ENCODE data around the gene FLNB. TPM values are rescaled to one million over a fixed set of nuclear protein-coding genes. Genes with fewer than 3 reads are reported as not detected.

The FLNB gene
- total RNA-seq, 1 experiment from 2014 or later: 207 TPM

GRCh38 chr3:57971975-57972374 is 36.2 kb upstream of the FLNB start:
- no peak for DNase-seq (ENCODE audit: low read depth in 1 of 2, low spot score in 2 of 2)
- Histone ChIP-seq H3K4me1 (replicated peaks) (peaks cover 60% of the 10 kb centered on the region), H3K27me3 (replicated peaks) (no peaks in the 10 kb centered on the region), H3K27ac (no peak overlapping the region), H3K36me3 (no peaks in the 10 kb centered on the region), H3K9me3 (replicated peaks) (no peaks in the 10 kb centered on the region), H3K4me3 (no peak overlapping the region)

GRCh38 chr3:57972531-57973111 is 35.6 kb upstream of the FLNB start:
- no peaks in the 10 kb centered on the region for H3K27me3 ChIP-seq (replicated peaks)
- no peaks in the 10 kb centered on the region for H3K36me3 ChIP-seq
- no peaks in the 10 kb centered on the region for H3K9me3 ChIP-seq (replicated peaks)
- H3K27ac ChIP-seq: peak overlapping the region; percentile 25; the same call in 1 of the 2 replicates
- no peak for DNase-seq (ENCODE audit: low read depth in 1 of 2, low spot score in 2 of 2)
- H3K4me1 ChIP-seq (replicated peaks): peaks cover 63% of the 10 kb centered on the region
- H3K4me3 ChIP-seq: no peak overlapping the region

GRCh38 chr3:57973715-57974477 is 34.3 kb upstream of the FLNB start:
- no peak for DNase-seq (ENCODE audit: low read depth in 1 of 2, low spot score in 2 of 2)
- Histone ChIP-seq H3K4me3 (no peak overlapping the region), H3K4me1 (replicated peaks) (peaks cover 76% of the 10 kb centered on the region), H3K27me3 (replicated peaks) (no peaks in the 10 kb centered on the region), H3K27ac (peak overlapping the region; percentile 94), H3K36me3 (no peaks in the 10 kb centered on the region), H3K9me3 (replicated peaks) (no peaks in the 10 kb centered on the region)

GRCh38 chr3:57974796-57975388 is 33.3 kb upstream of the FLNB start:
- H3K4me1 ChIP-seq (replicated peaks): peaks cover 67% of the 10 kb centered on the region
- no peak overlapping the region for H3K4me3 ChIP-seq
- no peaks in the 10 kb centered on the region for H3K36me3 ChIP-seq
- H3K27ac ChIP-seq: peak overlapping the region; percentile 94
- no peaks in the 10 kb centered on the region for H3K27me3 ChIP-seq (replicated peaks)
- peak; percentile 83 to 91 for DNase-seq (ENCODE audit: low read depth in 1 of 2, low spot score in 2 of 2)
- no peaks in the 10 kb centered on the region for H3K9me3 ChIP-seq (replicated peaks)

GRCh38 chr3:57977818-57978235 is 30.4 kb upstream of the FLNB start:
- no peaks in the 10 kb centered on the region for H3K27me3 ChIP-seq (replicated peaks)
- DNase-seq (ENCODE audit: low read depth in 1 of 2, low spot score in 2 of 2): no peak
- no peaks in the 10 kb centered on the region for H3K9me3 ChIP-seq (replicated peaks)
- no peaks in the 10 kb centered on the region for H3K36me3 ChIP-seq
- peaks cover 63% of the 10 kb centered on the region for H3K4me1 ChIP-seq (replicated peaks)
- peak overlapping the region; percentile 61 for H3K27ac ChIP-seq
- H3K4me3 ChIP-seq: no peak overlapping the region

GRCh38 chr3:57978316-57978715 is 29.9 kb upstream of the FLNB start:
- no peak for DNase-seq (ENCODE audit: low read depth in 1 of 2, low spot score in 2 of 2)
- Histone ChIP-seq H3K36me3 (no peaks in the 10 kb centered on the region), H3K27me3 (replicated peaks) (no peaks in the 10 kb centered on the region), H3K9me3 (replicated peaks) (no peaks in the 10 kb centered on the region), H3K4me3 (no peak overlapping the region), H3K4me1 (replicated peaks) (peaks cover 63% of the 10 kb centered on the region), H3K27ac (peak overlapping the region; percentile 61)

- Histone ChIP-seq H3K4me1 (replicated peaks) (peaks cover 57% of the 10 kb centered on the region), H3K27ac (no peak overlapping the region), H3K9me3 (replicated peaks) (no peaks in the 10 kb centered on the region), H3K27me3 (replicated peaks) (no peaks in the 10 kb centered on the region), H3K4me3 (no peak overlapping the region), H3K36me3 (no peaks in the 10 kb centered on the region)
- DNase-seq (ENCODE audit: low read depth in 1 of 2, low spot score in 2 of 2): no peak
Measured at GRCh38 chr3:57980416-57980815, 27.8 kb upstream of the FLNB start.

GRCh38 chr3:57981483-57982087 is 26.6 kb upstream of the FLNB start:
- Histone ChIP-seq H3K36me3 (no peaks in the 10 kb centered on the region), H3K27me3 (replicated peaks) (no peaks in the 10 kb centered on the region), H3K27ac (no peak overlapping the region), H3K4me3 (no peak overlapping the region), H3K4me1 (replicated peaks) (peaks cover 52% of the 10 kb centered on the region), H3K9me3 (replicated peaks) (no peaks in the 10 kb centered on the region)
- DNase-seq (ENCODE audit: low read depth in 1 of 2, low spot score in 2 of 2): no peak

- no peaks in the 10 kb centered on the region for H3K36me3 ChIP-seq
- H3K4me1 ChIP-seq (replicated peaks): peaks cover 42% of the 10 kb centered on the region
- no peaks in the 10 kb centered on the region for H3K27me3 ChIP-seq (replicated peaks)
- no peak overlapping the region for H3K4me3 ChIP-seq
- H3K9me3 ChIP-seq (replicated peaks): no peaks in the 10 kb centered on the region
- peak overlapping the region; percentile 60 for H3K27ac ChIP-seq
- DNase-seq (ENCODE audit: low read depth in 1 of 2, low spot score in 2 of 2): no peak
Measured at GRCh38 chr3:57982561-57983243, 25.5 kb upstream of the FLNB start.

- H3K4me3 ChIP-seq: no peak overlapping the region
- H3K9me3 ChIP-seq (replicated peaks): no peaks in the 10 kb centered on the region
- DNase-seq (ENCODE audit: low read depth in 1 of 2, low spot score in 2 of 2): peak; percentile 72 to 75
- H3K27me3 ChIP-seq (replicated peaks): no peaks in the 10 kb centered on the region
- peak overlapping the region; percentile 60 for H3K27ac ChIP-seq
- peaks cover 30% of the 10 kb centered on the region for H3K4me1 ChIP-seq (replicated peaks)
- no peaks in the 10 kb centered on the region for H3K36me3 ChIP-seq
Measured at GRCh38 chr3:57983734-57984518, 24.3 kb upstream of the FLNB start.

GRCh38 chr3:57985176-57985983 is 22.8 kb upstream of the FLNB start:
- no peaks in the 10 kb centered on the region for H3K9me3 ChIP-seq (replicated peaks)
- no peaks in the 10 kb centered on the region for H3K27me3 ChIP-seq (replicated peaks)
- peaks cover 35% of the 10 kb centered on the region for H3K4me1 ChIP-seq (replicated peaks)
- no peak overlapping the region for H3K4me3 ChIP-seq
- DNase-seq (ENCODE audit: low read depth in 1 of 2, low spot score in 2 of 2): no peak
- no peaks in the 10 kb centered on the region for H3K36me3 ChIP-seq
- no peak overlapping the region for H3K27ac ChIP-seq

GRCh38 chr3:57985984-57986246 is 22.3 kb upstream of the FLNB start:
- H3K36me3 ChIP-seq: no peaks in the 10 kb centered on the region
- H3K4me3 ChIP-seq: no peak overlapping the region
- no peak for DNase-seq (ENCODE audit: low read depth in 1 of 2, low spot score in 2 of 2)
- H3K9me3 ChIP-seq (replicated peaks): no peaks in the 10 kb centered on the region
- H3K27ac ChIP-seq: no peak overlapping the region
- no peaks in the 10 kb centered on the region for H3K27me3 ChIP-seq (replicated peaks)
- H3K4me1 ChIP-seq (replicated peaks): peaks cover 35% of the 10 kb centered on the region
